Suppressor macrophage (primary cell): ENCODE measurements around the gene ACKR2.
A peak's percentile ranks its signal among the peaks of the same experiment; 100 is the strongest.

ENCODE experiments used
- DNase-seq, 4 experiments: peaks; one replicate each; pipeline ENCODE4 v3.0.0-alpha.2; 2020 to 2022

Gene ACKR2

DNA sequence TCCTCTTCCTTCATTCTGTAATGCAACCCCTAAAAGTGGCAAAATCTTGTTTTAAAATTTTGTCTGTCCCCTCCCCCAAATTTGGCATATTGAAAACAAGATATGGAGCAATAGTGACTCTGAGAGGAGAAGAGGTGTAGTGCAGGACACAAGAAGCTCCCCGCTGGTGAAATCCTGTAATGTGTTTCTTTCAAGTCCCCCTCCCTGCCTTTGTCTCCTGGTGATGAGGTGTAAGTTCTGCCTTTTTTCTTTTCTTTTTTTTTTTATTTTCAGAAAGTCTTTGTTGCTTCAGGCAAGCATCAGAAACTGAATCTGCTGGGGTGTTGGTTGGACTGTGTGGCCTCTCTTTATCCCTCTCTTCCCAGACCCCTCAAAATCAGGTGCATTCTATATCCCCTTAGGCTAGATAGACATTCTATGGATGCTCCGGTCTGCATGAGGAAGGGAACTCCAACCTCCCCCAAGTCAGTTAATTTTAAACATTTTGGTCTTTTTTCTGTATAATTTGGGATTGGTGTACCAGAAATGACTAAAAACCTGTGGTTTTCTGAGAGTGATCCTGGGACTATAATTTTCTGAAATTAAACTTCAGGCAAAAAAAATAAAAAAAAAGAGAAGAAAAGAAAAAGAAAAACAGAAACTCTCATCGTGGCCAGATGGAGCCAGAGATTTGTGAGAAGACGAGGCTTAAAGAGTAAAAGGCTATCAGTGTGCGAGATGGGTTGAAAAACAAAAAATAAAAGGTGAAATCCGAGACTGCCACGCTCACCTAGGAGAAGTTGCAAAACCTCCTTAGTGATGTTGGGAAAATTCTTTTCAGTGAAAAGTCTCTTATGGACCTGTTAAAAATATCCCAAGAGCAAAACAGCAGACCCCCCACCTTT lies 21.4 kb downstream of the ACKR2 start:
- peak in 2 of 4 experiments; percentile 9 to 21 for DNase-seq

GRCh38 chr3:42831321-42831713 lies 22.1 kb downstream of the ACKR2 start:
- DNase-seq, result peak; percentile 83 to 90 (median 90)

GRCh38 chr3:42836150-42837123 lies 27.2 kb downstream of the ACKR2 start:
- DNase-seq, result no peak

- no peak for DNase-seq
These were observed 29.3 kb downstream of the ACKR2 start for GRCh38 chr3:42838571-42838970.

DNA sequence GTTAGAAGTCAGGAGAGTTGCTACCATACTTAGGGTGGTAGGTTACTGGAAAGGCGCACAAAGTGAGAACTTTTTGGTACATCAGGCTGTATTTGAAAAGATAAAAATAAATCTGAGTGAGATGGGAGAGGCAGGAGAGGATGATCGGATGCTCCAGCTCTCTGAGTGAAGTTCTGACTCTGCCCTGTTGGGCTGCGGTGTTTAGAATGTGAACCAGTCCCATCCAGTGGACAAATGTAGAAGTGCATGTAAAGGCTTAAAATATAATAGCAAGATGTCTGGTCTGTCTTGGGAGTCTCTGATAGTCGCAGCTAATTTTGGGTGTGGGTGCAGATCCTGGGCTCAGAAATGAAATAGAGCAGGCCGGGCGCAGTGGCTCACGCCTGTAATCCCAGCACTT lies 30.4 kb downstream of the ACKR2 start:
- DNase-seq, result peak; percentile 64 to 78 (median 70)

DNA sequence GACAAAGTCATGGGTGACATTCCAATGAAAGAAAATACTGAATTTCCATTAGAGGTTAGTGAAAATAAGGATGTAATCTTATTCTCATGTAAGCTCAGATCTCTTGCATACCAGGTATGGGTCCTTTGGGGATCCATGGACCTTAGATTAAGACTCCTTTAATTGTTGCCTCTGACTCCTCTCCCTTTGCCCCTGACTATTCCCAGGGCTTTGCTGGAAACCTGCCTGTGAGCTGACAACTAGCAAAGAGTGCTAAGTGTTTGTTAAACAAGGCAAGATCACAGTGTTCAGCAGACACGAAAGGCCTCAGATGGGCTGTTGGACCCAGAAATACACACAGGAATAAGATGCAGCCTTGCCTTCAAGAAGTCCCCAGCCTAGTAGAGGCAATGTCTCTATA lies 32.1 kb downstream of the ACKR2 start:
- no peak for DNase-seq

- peak in 3 of 4 experiments; percentile 7 to 22 (median 21) for DNase-seq
These were observed 34.6 kb downstream of the ACKR2 start for GRCh38 chr3:42843713-42844411.

DNA sequence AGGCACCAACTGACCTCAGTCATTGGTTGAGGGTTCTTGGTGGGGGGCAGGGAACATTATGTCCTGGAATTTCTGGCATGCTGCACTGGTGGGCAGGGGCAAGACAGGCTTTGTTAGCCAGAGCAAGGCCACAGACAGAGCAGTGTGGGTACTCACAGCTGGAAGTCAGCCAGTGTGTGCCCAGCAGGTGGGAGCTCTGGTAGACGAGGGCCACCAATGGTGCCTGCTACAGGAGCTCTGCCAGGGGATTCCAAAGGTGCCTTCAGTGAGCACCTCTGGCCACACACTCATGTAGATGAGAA lies 35.1 kb downstream of the ACKR2 start:
- no peak for DNase-seq

- no peak for DNase-seq
These were observed 35.6 kb downstream of the ACKR2 start for GRCh38 chr3:42844815-42845214.

GRCh38 chr3:42846685-42847522 lies 37.7 kb downstream of the ACKR2 start:
- peak; percentile 70 to 82 (median 81) for DNase-seq

DNA sequence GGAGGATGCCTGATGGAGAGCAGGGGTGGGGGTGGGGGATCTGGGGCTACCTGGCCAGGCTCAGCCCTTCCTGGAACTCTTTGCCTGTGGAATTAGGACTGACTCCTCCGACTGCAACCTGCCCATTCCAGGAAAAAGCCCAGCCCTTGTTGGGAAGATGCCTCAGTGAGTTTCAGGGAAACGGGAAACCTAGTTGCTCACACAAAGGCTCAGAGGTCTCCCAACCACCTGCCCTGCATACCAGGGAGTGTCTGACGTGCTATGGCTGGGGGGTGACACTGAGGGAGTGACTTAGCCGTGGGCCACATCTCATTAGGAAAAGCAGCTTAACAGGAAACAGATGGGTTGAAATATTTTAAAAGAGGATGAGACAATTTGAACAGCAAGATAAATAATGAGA lies 38.5 kb downstream of the ACKR2 start:
- no peak for DNase-seq

DNA sequence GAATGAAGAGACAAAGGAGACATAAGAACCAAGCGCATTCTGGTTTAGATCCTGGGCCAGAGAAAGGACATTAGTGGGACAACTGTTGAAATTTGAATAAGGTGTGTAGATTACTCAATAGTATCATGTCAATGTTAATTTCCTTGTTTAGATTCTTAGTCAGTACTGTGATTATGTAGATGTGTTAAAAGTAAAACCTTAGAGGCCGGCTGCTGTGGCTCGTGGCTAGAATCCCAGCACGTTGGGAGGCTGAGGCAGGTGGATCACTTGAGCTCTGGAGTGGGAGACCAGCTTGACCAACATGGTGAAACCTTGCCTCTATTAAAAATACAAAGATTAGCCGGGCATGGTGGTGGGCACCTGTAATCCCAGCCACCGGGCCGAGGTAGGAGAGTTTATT lies 39.8 kb downstream of the ACKR2 start:
- DNase-seq, result no peak

- DNase-seq, result no peak
These were observed 41.0 kb downstream of the ACKR2 start for GRCh38 chr3:42850263-42850662.

- no peak for DNase-seq
These were observed 42.1 kb downstream of the ACKR2 start for GRCh38 chr3:42851228-42851834.

DNA sequence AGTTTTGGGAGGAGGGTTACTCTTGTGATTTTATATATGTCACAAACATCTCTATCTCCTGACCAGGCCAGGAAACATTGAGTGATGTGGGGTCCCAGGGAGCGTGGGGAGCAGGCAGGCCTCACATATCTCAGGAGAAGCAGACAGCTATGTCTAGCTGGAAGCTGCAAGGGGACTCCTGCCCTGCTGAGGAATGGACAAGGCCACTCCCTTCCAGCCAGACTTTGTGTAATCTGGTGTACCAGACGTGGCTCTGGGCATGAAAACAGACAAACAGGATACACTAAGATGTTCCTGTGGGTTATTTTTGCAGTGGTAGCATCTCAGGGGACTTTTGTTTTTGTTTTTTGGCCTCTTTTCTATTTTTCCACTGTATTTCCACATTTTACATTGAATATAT lies 43.2 kb downstream of the ACKR2 start:
- no peak for DNase-seq

DNA sequence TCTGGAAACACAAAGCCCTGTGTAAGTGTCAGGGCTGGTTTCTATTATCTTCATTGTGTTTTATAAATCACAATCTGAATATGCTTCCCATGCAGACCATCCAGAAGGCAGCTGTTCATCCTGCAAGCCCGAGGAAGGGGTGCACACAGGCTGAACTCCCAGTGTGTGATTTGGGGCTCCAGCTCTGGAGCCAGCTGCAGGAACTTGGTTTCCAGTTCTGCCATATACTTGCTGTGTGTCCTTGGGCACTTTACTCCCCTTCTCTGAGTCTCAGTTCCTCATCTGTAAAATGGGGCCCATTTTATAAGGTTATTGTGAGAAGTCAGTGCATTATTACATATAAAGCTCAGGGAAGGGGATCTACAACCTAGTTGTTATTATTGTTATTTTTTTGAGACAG lies 43.8 kb downstream of the ACKR2 start:
- DNase-seq, result no peak

GRCh38 chr3:42853739-42854302 lies 44.6 kb downstream of the ACKR2 start:
- DNase-seq, result no peak

- no peak for DNase-seq
These were observed 45.9 kb downstream of the ACKR2 start for GRCh38 chr3:42855219-42855546.

DNA sequence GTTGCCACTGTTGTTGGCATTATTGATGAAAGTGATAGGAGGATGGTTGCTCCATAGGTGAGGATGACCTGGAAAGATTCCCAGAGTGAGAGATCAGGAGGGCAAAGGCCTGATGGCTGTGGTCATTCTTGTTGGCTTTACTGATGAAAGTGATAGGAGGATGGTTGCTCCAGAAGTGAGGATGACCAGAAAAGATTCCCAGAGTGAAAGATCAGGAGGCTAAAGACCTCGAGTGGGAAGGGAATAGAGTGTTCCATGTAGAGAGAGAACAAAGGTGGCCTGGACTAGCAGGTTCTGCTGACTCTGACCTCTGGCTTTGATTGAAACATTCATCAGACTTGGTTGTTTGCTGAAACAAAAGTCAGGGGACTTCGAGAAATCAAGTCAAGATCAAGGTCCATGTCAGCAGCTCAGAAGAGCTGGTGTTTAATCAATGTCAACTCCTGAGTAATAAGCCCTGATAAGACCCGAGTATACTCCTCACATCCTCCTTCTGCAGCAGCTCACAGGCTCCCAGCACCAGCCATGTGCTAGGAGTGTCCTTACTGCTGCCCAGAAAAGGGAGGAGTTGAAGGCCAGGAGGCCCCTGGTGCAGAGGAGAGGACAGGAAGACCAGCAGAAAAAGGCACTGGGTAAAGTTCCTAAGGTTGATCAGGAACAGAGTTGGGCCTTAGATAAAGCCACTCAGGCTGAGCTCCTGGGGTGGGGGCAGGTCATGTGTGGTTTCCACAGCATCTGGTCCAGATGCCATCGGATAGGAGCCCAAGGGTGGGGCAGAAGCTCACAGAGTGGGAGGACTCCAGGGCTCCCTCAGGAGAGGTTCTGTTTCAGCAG lies 46.5 kb downstream of the ACKR2 start:
- DNase-seq, result no peak

DNA sequence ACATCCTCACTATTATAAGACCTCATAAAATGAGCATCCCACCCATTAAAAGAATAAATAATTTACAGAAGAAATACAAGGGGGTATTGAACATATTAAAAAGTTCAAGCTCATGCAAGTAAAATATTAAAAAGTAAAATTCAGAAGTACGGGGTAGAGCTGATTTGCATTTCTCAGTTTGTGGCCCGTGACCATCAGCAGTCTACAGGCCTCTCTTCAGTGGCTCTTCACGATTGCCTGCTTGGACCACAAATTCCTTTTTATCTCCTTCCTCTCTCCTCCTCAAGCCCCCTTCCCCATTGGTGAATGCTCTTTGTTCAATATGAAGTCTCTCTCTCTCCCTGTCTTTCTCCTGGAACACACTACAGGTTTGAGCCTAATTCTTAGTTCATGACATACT lies 47.3 kb downstream of the ACKR2 start:
- no peak for DNase-seq
